Umbilical cord (tissue), 2 donors: ENCODE measurements around the gene TUBB1. TPM values are rescaled to one million over a fixed set of nuclear protein-coding genes. Genes with fewer than 3 reads are reported as not detected.
"Not testable (repeated sequence)": the region's sequence is repeated elsewhere in the genome, so short reads cannot be mapped to it uniquely, and the experiment has no call there.

Source experiments
- DNase-seq: peaks from one replicate; pipeline ENCODE4 v3.0.0-alpha.2; 2015; ENCODE audit warnings: low spot score
- total RNA-seq: library from RNA; depleted of rRNA; stranded (reverse); fragments of >200 nt; gene quantifications from one replicate; pipeline ENCODE4 v1.2.3, GENCODE V29; 2014; ENCODE audit warnings: low replicate concordance; ENCODE audit not compliant: insufficient read depth

Gene TUBB1
- total RNA-seq: 2.4 TPM

DNA sequence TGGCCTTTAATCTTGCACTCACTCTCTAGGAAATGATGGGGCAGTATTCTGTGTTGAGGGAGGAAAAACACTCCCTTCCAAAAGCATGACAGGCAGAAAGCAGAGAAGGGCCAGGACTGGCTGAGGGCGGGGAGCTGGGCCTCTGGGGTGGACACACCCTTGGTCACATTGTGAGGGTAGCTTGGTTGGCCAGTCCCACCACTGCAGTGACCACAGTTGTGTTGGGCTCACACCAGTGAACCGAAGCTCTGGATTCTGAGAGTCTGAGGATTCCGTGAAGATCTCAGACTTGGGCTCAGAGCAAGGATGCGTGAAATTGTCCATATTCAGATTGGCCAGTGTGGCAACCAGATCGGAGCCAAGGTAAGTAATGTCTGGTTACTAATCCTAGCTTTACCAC lies at the start of gene TUBB1:
Gene TUBB1, plus strand, starts transcription at position 213 of the 400 bp plus-strand sequence. Its CDS starts 94 bp downstream, at position 307.
- no peak for DNase-seq

DNA sequence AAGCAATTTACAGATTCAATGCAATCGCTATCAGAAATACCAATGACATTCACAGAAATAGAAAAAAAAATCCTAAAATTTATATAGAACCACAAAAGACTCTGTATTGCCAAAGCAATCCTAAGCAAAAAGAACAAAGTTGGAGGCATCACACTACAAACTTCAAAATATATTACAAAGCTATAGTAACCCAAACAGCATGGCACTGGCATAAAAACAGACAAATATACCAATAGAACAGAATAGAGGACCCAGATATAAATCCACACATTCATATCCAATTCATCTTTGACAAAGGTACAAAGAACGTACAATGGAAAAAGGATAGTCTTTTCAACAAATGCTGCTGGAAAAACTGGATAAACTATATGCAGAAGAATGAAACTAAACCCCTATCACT lies 49.8 kb upstream of the TUBB1 start:
- no peak for DNase-seq

DNA sequence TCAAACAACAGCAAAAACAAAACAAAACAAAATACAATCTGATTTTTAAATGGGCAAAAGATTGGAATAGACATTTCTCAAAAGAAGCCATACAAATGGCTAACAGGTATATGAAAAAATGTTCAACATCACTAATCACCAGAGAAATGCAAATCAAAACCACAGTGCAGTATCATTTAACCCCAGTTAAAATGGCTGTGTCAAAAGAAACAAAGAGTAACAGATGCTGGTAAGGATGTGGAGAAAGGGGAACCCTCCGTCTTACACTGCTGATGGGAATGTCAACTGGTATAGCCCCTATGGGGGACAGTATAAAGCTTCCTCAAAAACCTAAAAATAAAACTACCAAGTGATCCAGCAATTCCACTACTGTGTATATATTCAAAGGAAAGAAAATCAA lies 49.1 kb upstream of the TUBB1 start:
- DNase-seq: no peak

DNA sequence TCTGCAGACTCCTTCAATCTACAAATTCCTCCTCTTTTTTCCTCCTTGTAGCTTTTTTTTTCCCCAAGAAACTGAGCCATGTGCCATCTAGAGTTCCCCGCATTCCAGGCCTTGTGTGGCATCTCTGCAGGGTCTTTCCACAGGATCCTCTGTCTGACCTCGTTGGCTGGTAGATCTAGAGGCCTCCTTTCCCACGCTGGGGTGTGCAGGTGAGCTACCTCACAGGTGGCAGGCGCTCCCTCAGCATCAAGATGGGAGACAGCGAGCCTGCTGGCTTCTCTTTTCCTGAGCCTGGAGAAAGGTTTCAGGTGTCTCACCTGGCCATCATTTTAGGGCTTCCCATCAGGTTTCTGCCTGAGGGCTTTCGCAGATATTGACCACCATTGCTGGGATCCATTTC lies 47.8 kb upstream of the TUBB1 start:
- DNase-seq: no peak

DNA sequence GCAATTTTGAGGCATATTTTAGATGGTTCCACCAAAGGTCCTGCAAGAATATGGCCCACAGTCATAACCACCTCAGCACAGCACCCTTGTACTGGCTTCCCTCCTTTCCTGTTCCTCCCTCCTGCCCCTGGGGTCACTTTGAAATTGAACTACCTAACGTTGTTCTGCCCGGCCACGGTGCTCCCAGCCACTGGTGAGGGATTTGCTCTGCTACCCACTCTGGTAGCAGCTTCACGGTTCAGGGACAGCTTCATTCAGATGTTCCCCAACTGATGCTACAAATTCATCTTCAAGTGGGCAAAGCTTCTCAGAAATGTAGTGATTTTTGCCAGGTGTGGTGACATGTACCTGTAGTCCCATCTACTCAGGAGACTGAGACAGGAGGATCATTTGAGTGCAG lies 46.0 kb upstream of the TUBB1 start:
- DNase-seq: no peak

DNA sequence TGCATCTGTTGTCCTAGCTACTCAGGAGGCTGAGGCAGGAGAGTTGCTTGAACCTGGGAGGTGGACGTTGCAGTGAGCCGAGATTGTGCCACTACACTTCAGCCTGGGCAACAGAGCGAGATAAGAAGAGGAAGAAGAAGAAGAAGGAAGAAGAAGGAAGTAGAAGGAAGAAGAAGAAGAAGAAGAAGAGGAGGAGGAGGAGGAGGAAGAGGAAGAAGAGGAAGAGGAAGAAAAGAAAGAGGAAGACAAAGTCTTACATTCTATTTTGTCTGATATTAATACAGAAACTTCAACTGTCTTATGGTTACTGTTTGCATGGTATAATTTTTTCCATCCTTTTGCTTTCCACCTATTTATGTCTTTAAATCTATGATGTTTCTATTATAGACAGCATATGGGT lies 45.4 kb upstream of the TUBB1 start:
- DNase-seq: no peak

DNA sequence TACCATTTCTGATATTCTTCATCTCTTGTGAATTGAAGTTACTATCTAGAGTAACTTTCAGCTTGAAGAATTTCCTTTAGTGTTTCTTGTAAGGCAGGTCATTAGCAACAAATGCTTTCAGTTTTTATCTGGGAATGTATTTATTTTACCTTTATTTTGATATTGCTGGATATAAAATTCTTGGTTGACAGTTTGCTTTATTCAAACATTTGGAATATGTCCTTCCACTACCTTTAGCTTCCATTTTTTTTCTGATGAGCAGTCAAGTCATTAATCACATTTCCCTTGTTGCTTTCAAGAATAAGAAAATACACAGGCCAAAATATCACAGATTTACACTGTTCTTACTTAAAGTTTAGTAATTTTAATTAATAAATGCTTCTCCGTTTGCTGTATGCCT lies 43.9 kb upstream of the TUBB1 start:
- DNase-seq: no peak

DNA sequence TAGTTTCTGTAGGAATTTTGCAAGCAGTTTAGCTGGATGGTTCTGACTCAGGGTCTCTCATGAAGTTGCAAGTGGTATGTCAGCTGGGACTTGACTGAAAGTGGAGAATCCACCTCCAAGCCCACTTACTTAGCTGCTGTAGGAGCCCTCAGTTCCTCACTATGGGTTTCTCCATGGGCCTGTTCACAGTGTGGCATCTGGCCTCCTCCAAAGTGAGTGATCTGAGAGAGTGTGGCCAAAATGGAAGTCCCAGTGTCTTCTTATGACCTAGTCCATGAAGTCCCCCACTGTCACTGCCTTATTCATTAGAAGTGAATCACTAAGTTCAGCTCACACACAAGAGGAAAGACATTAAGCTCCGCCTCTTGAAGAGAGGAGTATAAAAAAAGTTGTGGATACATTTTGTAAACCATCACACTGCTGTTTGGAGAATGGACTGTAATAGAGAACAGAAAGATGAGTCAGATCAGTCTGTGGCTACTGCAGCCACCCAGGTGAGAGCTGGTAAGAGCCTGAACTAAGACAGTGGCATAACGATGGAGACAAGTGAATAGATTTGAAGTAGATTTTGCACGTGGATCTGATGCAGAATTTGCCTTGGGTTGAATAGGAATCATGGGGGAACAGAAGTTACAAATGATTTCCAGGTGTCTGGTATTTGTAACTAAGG lies 43.0 kb upstream of the TUBB1 start:
- DNase-seq: no peak

DNA sequence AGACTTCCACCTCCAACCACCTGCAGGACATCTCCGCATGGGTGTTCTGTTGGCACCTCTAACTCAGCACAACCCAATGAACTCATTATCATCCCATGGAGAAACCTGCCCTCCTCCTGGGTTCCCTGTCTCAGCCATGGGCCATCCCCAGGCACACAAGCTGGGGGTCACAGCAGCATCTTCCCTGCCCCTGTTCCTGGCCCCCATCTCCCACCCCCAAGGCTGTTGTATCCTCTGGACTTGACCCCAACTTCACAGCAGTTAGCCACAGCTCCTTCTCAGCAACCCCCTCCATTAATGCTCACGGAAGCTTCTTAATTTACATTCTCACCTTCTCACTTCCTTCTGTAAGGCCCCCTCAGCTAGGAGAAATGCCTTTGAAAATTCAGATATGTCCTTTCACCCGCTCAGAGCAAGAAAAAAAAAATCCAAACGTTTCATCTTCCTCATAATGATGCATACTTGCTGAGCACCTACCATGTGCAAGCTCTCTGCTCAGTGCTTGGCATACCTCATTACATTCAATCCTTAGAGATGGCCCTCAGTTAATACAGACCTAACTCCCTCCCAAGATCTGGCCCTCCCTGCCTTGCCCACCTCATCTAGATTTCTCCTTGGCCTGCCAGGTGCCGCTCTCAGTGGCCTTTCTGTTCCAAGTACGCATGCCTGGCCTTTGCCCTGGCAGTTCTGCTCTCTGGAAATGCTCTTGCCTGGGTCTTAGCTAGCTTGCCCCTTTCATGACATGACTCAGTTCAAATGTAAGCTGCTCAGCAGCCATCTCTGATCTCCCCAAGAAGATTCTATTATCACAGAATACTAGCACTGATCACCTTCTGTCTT lies 40.7 kb upstream of the TUBB1 start:
- no peak for DNase-seq

DNA sequence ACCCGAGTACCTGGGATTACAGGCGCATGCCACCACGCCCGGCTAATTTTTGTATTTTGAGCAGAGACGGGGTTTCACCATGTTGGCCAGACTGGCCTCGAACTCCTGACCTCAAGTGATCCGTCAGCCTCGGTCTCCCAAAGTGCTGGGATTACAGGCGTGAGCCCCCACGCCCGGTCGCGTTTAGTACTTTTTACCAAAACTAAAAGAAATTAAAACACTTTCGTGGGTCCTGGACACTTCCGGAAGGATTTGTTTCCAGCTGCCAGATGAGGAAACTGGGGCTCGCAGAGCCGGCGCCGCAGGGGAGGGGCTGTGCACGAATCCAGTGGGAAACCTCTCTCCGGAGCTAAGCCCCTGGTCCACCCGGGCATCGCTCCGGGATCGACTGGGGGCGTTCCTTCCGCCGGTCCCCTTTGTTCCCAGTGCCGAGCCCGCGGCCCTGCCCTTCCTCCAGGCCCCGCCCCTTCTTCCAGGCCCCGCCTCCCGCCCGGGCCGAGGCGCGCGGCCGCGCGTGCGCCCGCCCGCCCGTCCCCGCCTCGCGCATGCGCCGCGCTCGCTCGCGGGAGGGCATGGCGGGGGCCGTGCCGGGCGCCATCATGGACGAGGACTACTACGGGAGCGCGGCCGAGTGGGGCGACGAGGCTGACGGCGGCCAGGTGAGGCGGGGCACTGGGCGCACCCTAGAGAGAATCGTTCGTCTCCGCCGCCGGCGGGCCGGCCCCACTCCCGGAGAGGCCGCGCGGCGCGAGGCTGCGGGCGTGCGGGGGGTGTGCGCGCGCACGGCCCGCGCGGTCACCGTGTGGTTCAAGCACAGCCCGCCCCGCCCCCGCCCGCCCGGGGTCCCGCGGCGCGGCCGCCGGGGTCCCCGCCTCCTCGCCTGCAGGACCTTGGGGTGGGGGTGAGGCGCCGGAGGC lies 38.3 kb upstream of the TUBB1 start, which contains the start of gene NELFCD:
Gene NELFCD, plus strand, starts transcription at position 546 of the 917 bp plus-strand sequence. Its CDS starts 54 bp downstream, at position 600.
- peak; percentile 89 for DNase-seq

DNA sequence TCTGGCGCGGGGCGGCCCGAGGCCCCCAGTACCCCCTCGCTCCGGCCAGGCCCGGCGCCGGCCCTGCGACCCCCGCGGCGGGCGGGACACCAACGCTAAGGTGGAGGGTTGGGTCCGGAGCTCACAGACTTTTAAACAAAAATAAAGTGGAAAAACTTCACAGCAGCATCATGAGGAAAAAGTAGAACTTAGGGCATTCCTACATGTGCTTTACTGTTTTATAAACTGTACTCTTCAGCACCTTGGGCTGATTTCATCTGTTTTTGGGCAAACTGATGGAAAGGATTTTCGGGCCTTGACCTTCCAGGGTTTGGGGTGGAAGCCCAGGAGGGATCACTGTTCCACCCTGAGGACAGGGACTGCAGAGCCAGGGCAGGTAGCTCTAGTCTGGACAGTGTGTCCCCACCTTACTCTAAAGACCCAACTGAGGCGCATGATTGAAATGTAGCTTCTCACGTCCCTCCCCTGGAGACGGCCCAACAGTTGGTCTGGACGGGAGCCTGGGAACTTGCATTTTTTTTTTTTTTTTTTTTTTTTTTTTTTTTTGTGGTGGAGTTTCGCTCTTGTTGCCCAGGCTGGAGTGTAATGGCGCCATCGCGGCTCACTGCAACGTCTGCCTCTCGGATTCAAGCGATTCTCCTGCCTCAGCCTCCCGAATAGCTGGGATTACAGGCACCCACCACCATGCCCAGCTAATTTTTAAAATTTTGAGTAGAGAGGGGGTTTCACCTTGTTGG lies 37.4 kb upstream of the TUBB1 start:
- peak; percentile 37 for DNase-seq

DNA sequence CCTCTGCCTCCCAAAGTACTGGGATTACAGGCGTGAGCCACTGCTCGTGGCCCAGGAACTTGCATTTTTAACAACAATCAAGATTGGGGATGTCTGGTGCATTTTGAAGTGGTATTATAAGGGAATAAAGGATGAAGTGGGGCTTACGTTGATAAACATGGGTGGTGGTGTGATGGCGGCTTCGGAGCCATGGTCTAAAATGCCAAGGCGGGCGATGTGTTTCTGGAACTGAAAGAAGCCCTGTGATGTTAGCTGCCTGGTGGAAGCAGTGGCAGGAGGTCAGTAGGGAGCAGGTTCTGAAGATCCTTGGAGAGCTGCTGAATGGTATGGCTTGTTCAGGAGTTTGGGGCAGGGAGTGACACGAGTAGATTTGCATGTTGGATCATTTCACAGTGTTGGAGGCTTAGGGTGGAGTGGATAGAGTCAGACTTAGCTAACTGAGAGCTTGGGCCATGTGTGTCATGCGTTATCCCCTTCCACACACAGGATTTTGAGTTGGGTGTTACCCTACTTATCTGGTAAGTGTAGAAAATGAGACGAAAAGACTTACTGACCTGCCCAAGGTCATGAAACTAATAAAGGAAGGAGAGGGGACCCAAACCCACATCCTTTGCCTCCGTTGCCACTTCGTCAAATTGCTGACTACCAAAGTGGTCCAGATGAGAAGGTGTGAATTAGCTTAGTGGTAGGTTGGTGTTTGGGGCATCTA lies 36.7 kb upstream of the TUBB1 start:
- DNase-seq: no peak

DNA sequence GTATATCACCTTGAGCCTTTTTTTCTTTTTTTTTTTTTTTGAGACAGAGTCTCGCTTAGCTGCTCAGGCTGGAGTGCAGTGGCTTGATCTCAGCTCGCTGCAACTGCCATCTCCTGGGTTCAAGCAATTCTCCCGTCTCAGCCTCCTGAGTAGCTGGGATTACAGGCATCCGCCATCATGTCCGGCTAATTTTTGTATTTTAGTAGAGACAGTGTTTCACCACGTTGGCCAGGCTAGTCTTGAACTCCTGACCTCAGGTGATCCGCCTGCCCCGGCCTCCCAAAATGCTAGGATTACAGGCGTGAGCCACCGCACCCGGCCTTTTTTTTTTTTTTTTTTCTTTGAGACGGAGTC lies 36.1 kb upstream of the TUBB1 start:
- not testable (repeated sequence) for DNase-seq

DNA sequence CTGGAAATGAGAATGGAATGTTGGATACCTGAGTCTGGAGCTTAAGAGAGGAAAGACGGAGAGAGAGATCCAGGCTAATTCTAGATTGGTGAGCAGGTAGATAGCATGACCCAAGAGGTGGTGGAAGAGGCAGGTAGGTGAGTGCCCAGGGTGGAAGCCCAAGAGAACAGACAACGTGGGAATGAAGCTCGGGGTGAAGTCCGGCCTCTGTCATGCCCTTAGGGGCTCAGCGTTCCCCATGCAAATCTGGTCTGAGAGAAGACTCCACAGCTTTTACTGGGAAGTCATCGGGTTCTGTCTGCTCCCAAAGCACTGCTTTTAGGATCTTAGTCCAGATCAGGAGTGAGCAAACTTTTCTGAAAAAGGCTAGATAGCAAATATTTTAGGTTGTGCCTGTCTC lies 34.5 kb upstream of the TUBB1 start:
- DNase-seq: no peak

DNA sequence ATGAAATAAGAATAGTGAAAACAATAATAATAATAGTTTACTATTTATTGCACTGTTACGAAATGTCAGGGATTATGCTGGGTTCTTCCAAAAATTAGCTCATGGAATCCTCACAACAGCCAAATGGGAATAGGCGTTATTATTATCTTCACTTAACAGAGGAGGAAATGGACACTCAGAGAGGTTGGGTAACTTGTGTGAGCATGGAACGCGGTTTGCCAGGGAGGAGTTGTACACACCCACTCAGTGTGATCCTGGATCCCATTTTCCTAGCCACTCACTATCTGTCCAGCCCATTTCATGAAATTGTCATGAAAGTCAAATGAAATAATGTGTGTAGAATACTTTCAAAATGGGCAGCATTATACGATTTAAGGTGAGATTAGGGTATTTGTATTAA lies 33.6 kb upstream of the TUBB1 start:
- DNase-seq: no peak

DNA sequence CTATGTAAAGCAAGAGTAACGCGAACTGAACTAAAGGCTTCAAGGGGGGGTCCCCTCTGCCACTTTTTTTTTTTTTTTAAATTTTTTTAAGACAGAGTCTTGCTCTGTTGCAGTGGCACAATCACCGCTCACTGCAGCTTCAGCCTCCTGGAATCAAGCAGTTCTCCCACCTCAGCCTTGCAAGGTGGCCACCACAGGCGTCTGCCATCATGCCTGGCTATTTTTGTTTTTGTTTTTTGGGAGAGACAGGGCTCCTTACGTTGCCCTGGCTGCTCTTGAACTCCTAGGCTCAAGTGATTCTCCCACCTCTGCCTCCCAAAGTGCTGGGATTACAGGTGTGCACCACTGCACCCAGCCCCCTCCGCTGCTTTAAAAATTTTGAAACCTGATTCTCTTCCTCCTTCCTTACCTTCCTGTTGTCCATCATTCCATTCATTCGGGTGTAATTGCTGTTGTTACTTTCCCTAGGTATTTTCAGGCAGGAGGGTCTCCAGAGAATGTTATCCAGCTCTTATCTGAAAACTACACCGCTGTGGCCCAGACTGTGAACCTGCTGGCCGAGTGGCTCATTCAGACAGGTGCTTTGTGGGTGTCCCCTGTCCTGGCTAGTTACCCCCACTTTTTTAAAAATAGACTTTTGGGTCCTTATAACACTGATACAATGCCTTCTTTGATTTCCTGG lies 32.8 kb upstream of the TUBB1 start:
- no peak for DNase-seq

DNA sequence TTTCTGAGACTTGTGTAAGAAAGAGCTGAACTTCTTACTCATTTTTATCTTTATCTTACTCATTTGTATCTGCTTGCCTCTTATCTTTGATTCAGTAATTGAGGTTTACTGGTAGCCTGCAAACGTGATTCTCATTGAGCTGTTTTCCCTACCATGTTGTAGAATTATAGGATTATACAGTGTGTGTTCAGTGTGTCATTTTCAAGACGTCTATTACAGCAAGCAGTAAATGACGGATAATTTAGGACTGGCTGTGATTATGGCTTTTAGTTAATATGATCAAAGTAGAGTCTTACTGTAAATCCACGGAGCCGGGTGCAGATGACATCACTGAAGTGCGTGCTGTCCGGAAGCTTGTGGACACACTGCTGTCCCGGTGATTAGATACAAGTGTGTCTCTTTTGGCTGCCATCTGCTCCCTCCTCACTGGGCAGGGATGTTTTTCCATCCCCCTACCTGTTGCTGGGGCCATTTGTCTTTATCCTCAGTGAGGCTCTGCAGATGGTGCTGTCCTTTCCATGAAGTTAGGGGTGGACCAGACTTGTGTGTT lies 32.2 kb upstream of the TUBB1 start:
- no peak for DNase-seq

DNA sequence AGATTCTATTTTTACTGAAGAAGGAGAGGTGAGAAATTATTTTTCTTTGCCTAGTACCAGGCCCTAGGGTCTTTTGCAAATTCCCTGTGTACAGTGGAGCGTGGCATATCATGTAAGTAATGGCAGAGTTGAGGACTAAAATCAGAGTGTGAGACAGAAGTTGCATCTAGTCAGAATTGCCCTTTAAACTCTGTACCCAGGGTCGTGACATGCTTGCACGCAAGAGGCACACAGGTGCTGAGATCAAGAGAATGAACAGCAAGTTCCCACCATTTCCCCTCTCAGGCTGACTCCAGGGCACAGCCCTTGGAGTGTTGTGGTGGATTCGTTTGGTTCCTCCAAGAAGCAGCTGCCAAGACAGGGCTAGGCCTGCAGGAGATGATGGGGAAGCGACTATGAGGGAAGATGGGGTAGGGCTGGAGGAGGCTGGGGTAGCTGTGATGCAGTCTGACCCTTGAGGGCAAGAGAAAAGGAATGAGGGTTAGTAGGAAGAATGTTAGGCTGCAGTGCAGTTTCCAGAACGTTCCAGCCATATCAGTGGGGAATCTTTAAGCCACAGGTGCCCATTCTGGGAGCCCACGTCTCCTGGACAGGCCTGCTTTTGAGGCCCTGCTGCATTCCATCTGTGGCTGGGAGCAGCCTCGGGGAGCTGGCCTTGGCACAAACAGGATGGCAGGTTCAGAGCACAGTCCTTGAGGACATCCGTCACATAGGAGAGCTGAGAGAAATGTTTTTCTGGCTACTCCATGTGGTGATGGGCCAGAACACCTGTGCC lies 31.3 kb upstream of the TUBB1 start:
- DNase-seq: no peak

DNA sequence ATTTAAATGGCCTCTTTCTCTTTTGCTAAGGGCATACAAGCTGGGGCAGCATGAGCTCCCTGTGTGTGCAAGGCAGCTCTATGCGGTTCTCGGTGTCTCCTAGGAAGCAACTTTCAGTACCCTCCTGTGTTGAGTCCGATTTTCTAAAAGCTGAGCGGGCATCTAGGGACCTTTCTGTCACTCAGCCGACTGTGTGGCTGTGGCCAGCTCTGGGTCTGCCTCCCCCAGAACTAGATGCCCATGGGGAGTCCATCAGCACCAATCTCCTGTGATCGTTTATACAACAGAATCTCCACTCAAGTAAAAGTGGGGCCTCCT lies 30.7 kb upstream of the TUBB1 start:
- DNase-seq: no peak
